Pancreas (tissue), 10 donors: ENCODE results near the gene OR52H1. TPM values are rescaled to one million over a fixed set of nuclear protein-coding genes. Genes with fewer than 3 reads are reported as not detected.

Experiments
- ATAC-seq, 4 donors: fragments of 200-7000 bp; cut with Tn5 transposase; one replicate each; pipeline versions ENCODE4 v1.8.0 to v1.9.1; 2020; ENCODE audit warnings: mild to moderate bottlenecking in 4 of 4, moderate library complexity in 4 of 4
- DNase-seq, 6 donors: peaks; one replicate each; pipeline ENCODE4 v3.0.0-alpha.2; 2020
- FAIRE-seq: peaks from 2 replicates; lab custom pipeline; 2012; peaks lifted over from hg19 to GRCh38; lab: Jason Lieb, UNC
- H3K27ac ChIP-seq, 4 donors: fragments of 200-600 bp; sonication (generic); 1 replicate in 3 of 4; 2 replicates in 1 of 4; pipeline versions ENCODE4 v1.5.0 to v1.8.0; 2020
- H3K27me3 ChIP-seq, 4 donors: fragments of 200-600 bp; one replicate each; pipeline ENCODE4 v1.8.0; 2021
- H3K36me3 ChIP-seq, 3 donors: fragments of 200-600 bp; sonication (generic) in 1 of 3; one replicate each; pipeline versions ENCODE4 v1.5.0 to v1.8.0; 2020 to 2021
- H3K4me1 ChIP-seq, 3 donors: fragments of 200-600 bp; one replicate each; pipeline ENCODE4 v1.8.0; 2021
- H3K4me3 ChIP-seq, 4 donors: fragments of 200-600 bp; sonication (generic) in 2 of 4; one replicate each; pipeline versions ENCODE4 v1.5.0 to v1.8.0; 2020 to 2021
- H3K9me3 ChIP-seq, 4 donors: fragments of 200-600 bp; one replicate each; pipeline ENCODE4 v1.8.0; 2021
- CTCF ChIP-seq, 4 donors: fragments of 200-600 bp; sonication (generic) in 3 of 4; IDR thresholded peaks; one replicate each; pipeline versions ENCODE4 v1.5.0 to v1.8.0; 2021; ENCODE audit warnings: antibody characterized with exemption in 4 of 4
- whole genome bisulfite sequencing, 2 donors: extraction: QIAGEN DNeasy Blood & Tissue Kit; methylation state at CpG; one replicate each; pipeline ENCODE4 v1.1.7; 2013; 5-methylcytosine and 5-hydroxymethylcytosine counted together
- intact Hi-C, 3 donors: fragments of 100-400 bp; cut with DNase I; formaldehyde crosslinking; loops; one replicate each; pipeline versions ENCODE4 v1.11.1 to v1.14.2; 2022
- polyA plus RNA-seq, 2 donors: library from polyadenylated mRNA; stranded (reverse); fragments of 200-250 nt; gene quantifications; one replicate each; pipeline ENCODE4 v1.2.3, GENCODE V29; 2013
- total RNA-seq, 6 donors: library from RNA; stranded (reverse); fragmentation: NEBNext Ultra II Directional in 4 of 6; extraction: Animal tissue kit (Norgen Biotek cat#: 25700) in 4 of 6; gene quantifications; one replicate each; pipeline versions ENCODE4 v1.2.1 to v1.2.4, GENCODE V29; 2021 to 2023
- donor health status: healthy with polysubstance abuse.
- donor health status: DM: no; HTN: no; CAD: no; lungs with moderate emphysema.
- donor health status: DM: no; HTN: no; CAD: no.
- donor health status: control.
- donor health status: control.
- donor health status: Bipolar disorder and iron deficiency.
- donor health status: DM: yes; HTN: yes; CAD: no.
- donor health status: DM: no; HTN: no; CAD: no.
- donor health status: DM: no; HTN: no; CAD: no.
- donor health status: DM: yes; HTN: yes; CAD: no.

Gene OR52H1
- total and polyA plus RNA-seq, 8 donors = 0.17 to 0.31 (median 0.25) TPM; not detected in 4

DNA sequence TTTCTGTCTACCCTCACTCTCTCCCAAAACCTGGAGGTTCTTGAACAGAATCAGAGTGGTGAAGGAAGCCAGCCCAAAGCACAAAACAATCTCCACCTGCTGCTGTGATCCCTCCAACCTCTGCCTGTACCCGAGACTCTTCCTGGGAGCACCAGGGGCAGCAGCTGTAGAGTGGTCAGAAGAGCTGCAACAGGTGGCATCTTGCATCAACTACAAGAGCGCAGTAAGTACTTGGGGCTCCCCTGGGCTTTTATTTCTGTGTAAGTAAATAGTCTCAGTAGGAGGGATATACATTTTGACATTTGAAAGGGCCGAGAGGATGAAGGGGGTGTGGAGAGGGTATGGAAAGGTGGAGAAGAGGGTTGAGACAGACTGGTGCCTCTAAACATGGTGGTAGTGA, 23.6 kb downstream of the OR52H1 start:
- Histone ChIP-seq H3K36me3 (no peaks in the 10 kb centered on the region), H3K9me3 (no peaks in the 10 kb centered on the region), H3K27me3 (no peaks in the 10 kb centered on the region), H3K4me1 (no peaks in the 10 kb centered on the region), H3K4me3 (no peak overlapping the region), H3K27ac (no peak overlapping the region)
- WGBS, 2 donors = 62 to 66% methylated on average over 3 of the region's 3 CpGs
- no peak for FAIRE-seq
- TF ChIP-seq CTCF (IDR thresholded peaks at IDR 0.05) = no peak
- no peak for DNase-seq
- ATAC-seq = no peak
- intact Hi-C loops = no loop called here

- TF ChIP-seq CTCF (IDR thresholded peaks at IDR 0.05) = no peak
- no peak for FAIRE-seq
- Histone ChIP-seq H3K4me1 (no peaks in the 10 kb centered on the region), H3K27ac (no peak overlapping the region), H3K4me3 (no peak overlapping the region), H3K9me3 (no peaks in the 10 kb centered on the region), H3K27me3 (no peaks in the 10 kb centered on the region), H3K36me3 (no peaks in the 10 kb centered on the region)
- intact Hi-C loops = no loop called here
- ATAC-seq = no peak
- WGBS, 2 donors = 96 to 97% methylated on average over 2 of the region's 2 CpGs
- no peak for DNase-seq
Measured at GRCh38 chr11:5522308-5522707, 26.0 kb downstream of the OR52H1 start.

GRCh38 chr11:5521540-5521939, 26.8 kb downstream of the OR52H1 start:
- H3K27me3 ChIP-seq = no peaks in the 10 kb centered on the region
- TF ChIP-seq CTCF (IDR thresholded peaks at IDR 0.05) = no peak
- H3K4me1 ChIP-seq = no peaks in the 10 kb centered on the region
- DNase-seq = no peak
- no peaks in the 10 kb centered on the region for H3K9me3 ChIP-seq
- no peak for FAIRE-seq
- 91 to 92% methylated on average over 4 of the region's 4 CpGs for WGBS, 2 donors
- intact Hi-C loops = no loop called here
- H3K36me3 ChIP-seq = no peaks in the 10 kb centered on the region
- no peak overlapping the region for H3K27ac ChIP-seq
- no peak for ATAC-seq
- H3K4me3 ChIP-seq = no peak overlapping the region

DNA sequence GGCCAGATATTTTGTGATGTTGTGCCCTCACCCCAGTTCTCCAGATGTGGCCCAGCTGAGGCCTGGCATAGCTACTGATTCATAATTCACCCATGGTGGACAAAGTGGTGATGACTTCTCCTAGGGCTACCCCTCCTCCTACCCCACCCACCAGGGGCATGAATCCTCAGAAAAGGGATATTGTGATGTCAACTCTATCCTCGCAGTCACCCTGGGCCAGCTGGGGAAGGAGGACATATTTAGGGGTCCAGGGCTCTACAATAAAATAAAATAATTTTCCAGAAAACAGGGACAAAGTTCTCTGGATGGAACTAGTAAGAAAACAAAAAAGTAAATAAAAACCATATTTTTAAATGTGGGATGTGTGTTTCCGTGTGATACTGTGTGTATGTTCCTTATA, 31.7 kb downstream of the OR52H1 start, which contains the start of gene UBQLNL:
Gene UBQLNL, minus strand, starts transcription at position 101 of the 400 bp plus-strand sequence. CDS start 258 bp downstream, outside the sequence.
- intact Hi-C loops = no loop called here
- DNase-seq (no peak), ATAC-seq (no peak), FAIRE-seq (no peak)
- H3K4me3 ChIP-seq = no peak within 1 kb of the TSS
- no peaks in the 10 kb centered on the region for H3K9me3 ChIP-seq
- H3K4me1 ChIP-seq = no peaks in the 10 kb centered on the region
- H3K27me3 ChIP-seq = no peaks in the 10 kb centered on the region
- H3K36me3 ChIP-seq = no peaks in the 10 kb centered on the region
- TF ChIP-seq CTCF (IDR thresholded peaks at IDR 0.05) = no peak
- 86 to 89% methylated on average over 2 of the region's 2 CpGs for WGBS, 2 donors
- no peak within 1 kb of the TSS for H3K27ac ChIP-seq

DNA sequence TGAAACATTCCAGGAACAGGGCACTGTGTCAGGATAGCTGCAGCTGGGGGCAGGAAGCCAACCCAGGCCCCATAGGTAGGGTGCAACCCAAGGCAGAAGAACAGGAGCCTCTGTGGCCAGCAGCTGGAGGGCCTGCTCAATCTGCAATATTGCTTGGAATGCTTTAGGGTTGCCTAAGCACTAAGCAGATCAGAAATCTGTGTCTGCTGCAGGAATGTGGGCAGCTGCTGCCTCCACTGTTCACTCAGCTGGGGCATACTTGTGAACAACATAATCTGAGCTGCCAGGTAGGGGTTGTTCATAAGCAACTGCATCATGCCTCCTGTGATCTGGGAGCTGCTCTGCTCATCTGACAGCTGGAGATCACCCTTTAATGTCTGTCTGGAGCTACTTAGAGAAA, 33.5 kb downstream of the OR52H1 start:
- Histone ChIP-seq H3K27ac (no peak overlapping the region), H3K36me3 (no peaks in the 10 kb centered on the region), H3K4me3 (no peak overlapping the region), H3K27me3 (no peaks in the 10 kb centered on the region), H3K4me1 (no peaks in the 10 kb centered on the region), H3K9me3 (no peaks in the 10 kb centered on the region)
- DNase-seq = no peak
- no peak for TF ChIP-seq CTCF (IDR thresholded peaks at IDR 0.05)
- ATAC-seq = no peak
- no peak for FAIRE-seq
- intact Hi-C loops = no loop called here
